Measurements from ENCODE around the gene CARD11. TPM values are rescaled to one million over a fixed set of nuclear protein-coding genes. Genes with fewer than 3 reads are reported as not detected.

Gene CARD11
- total RNA-seq, 6 experiments from 2014 or later: 0.37 to 0.90 (median 0.50) TPM

- ATAC-seq: no peak
- 65% methylated on average over 6 of the region's 23 CpGs for WGBS (ENCODE audit: insufficient coverage, low coverage, low lambda C conversion rate, missing lambda C conversion rate)
These were observed 29.5 kb downstream of the CARD11 start for GRCh38 chr7:3013975-3014792.

GRCh38 chr7:3011211-3011852 is 32.3 kb downstream of the CARD11 start:
- DNase-seq (no peak), ATAC-seq (no peak)
- Histone ChIP-seq H3K36me3 (no peaks in the 10 kb centered on the region), H3K27me3 (no peaks in the 10 kb centered on the region), H3K27ac (no peak overlapping the region), H3K4me1 (no peaks in the 10 kb centered on the region), H3K4me3 (no peak overlapping the region), H3K9me3 (no peaks in the 10 kb centered on the region)
- no peak for TF ChIP-seq CTCF (IDR thresholded peaks at IDR 0.05)
- TF ChIP-seq POLR2A (IDR thresholded peaks at IDR 0.05): no peak
- WGBS (ENCODE audit: insufficient coverage, low coverage, low lambda C conversion rate, missing lambda C conversion rate): 62% methylated on average over 5 of the region's 5 CpGs
- intact Hi-C loops (cut with DNase I): no loop called here

More at GRCh38 chr7:3013975-3014792, 29.5 kb downstream of the CARD11 start:
- intact Hi-C loops (cut with DNase I): no loop called here
- Histone ChIP-seq H3K27me3 (no peaks in the 10 kb centered on the region), H3K9me3 (no peaks in the 10 kb centered on the region), H3K4me3 (no peak overlapping the region), H3K36me3 (no peaks in the 10 kb centered on the region), H3K4me1 (no peaks in the 10 kb centered on the region), H3K27ac (no peak overlapping the region)
- DNase-seq: no peak
- TF ChIP-seq CTCF (IDR thresholded peaks at IDR 0.05) (no peak), POLR2A (IDR thresholded peaks at IDR 0.05) (no peak)

GRCh38 chr7:3010161-3010560 is 33.5 kb downstream of the CARD11 start:
- no peak for TF ChIP-seq POLR2A (IDR thresholded peaks at IDR 0.05)
- no peak for TF ChIP-seq CTCF (IDR thresholded peaks at IDR 0.05)
- no peak for DNase-seq
- Histone ChIP-seq H3K36me3 (no peaks in the 10 kb centered on the region), H3K4me3 (no peak overlapping the region), H3K27me3 (no peaks in the 10 kb centered on the region), H3K4me1 (no peaks in the 10 kb centered on the region), H3K27ac (no peak overlapping the region), H3K9me3 (no peaks in the 10 kb centered on the region)
- 57% methylated on average over 7 of the region's 7 CpGs for WGBS (ENCODE audit: insufficient coverage, low coverage, low lambda C conversion rate, missing lambda C conversion rate)
- intact Hi-C loops (cut with DNase I): no loop called here
- ATAC-seq: no peak

- H3K9me3 ChIP-seq: no peaks in the 10 kb centered on the region
- 84% methylated on average over 7 of the region's 12 CpGs for WGBS (ENCODE audit: insufficient coverage, low coverage, low lambda C conversion rate, missing lambda C conversion rate)
- no peaks in the 10 kb centered on the region for H3K36me3 ChIP-seq
- DNase-seq (no peak), ATAC-seq (no peak)
- intact Hi-C loops (cut with DNase I): no loop called here
- H3K27ac ChIP-seq: no peak overlapping the region
- no peaks in the 10 kb centered on the region for H3K4me1 ChIP-seq
- TF ChIP-seq POLR2A (IDR thresholded peaks at IDR 0.05) (no peak), CTCF (IDR thresholded peaks at IDR 0.05) (no peak)
- no peaks in the 10 kb centered on the region for H3K27me3 ChIP-seq
- no peak overlapping the region for H3K4me3 ChIP-seq
These were observed 34.6 kb downstream of the CARD11 start for GRCh38 chr7:3009086-3009485.

All from right lobe of liver (tissue), 6 donors.